Measurements from ENCODE around the gene ZNF660. TPM values are rescaled to one million over a fixed set of nuclear protein-coding genes. Genes with fewer than 3 reads are reported as not detected.
A peak's percentile ranks its signal among the peaks of the same experiment; 100 is the strongest.
"Not testable (repeated sequence)": the region's sequence is repeated elsewhere in the genome, so short reads cannot be mapped to it uniquely, and the experiment has no call there.

Gene ZNF660
- total RNA-seq, 1 donor from 2014 or later: 26.1 TPM

DNA sequence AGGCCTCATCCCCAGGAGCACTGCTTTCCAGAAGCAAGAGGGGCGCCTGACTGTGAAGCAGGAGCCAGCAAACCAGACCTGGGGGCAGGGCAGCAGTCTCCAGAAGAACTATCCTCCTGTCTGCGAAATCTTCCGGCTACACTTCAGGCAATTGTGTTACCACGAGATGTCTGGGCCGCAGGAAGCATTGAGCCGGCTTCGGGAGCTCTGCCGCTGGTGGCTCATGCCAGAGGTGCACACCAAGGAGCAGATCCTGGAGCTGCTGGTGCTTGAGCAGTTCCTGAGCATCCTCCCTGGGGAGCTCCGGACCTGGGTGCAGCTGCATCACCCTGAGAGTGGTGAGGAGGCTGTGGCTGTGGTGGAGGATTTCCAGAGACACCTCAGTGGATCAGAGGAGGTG lies 27.7 kb upstream of the ZNF660 start:
- DNase-seq (ENCODE audit: low read depth, low spot score): no peak
- Mint-ChIP-seq H3K4me1 (peaks cover 29% of the 10 kb centered on the region), H3K4me3 (peak overlapping the region; percentile 60), H3K36me3 (ENCODE audit: low read depth) (peaks cover 57% of the 10 kb centered on the region), H3K27ac (ENCODE audit: unreplicated experiment) (no peak overlapping the region), H3K9me3 (peaks cover 17% of the 10 kb centered on the region), H3K27me3 (ENCODE audit: low read depth) (peaks cover 13% of the 10 kb centered on the region)
- TF ChIP-seq, protein P1, sequence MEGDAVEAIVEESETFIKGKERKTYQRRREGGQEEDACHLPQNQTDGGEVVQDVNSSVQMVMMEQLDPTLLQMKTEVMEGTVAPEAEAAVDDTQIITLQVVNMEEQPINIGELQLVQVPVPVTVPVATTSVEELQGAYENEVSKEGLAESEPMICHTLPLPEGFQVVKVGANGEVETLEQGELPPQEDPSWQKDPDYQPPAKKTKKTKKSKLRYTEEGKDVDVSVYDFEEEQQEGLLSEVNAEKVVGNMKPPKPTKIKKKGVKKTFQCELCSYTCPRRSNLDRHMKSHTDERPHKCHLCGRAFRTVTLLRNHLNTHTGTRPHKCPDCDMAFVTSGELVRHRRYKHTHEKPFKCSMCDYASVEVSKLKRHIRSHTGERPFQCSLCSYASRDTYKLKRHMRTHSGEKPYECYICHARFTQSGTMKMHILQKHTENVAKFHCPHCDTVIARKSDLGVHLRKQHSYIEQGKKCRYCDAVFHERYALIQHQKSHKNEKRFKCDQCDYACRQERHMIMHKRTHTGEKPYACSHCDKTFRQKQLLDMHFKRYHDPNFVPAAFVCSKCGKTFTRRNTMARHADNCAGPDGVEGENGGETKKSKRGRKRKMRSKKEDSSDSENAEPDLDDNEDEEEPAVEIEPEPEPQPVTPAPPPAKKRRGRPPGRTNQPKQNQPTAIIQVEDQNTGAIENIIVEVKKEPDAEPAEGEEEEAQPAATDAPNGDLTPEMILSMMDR (conservative IDR thresholded peaks at IDR 0.05): no peak

DNA sequence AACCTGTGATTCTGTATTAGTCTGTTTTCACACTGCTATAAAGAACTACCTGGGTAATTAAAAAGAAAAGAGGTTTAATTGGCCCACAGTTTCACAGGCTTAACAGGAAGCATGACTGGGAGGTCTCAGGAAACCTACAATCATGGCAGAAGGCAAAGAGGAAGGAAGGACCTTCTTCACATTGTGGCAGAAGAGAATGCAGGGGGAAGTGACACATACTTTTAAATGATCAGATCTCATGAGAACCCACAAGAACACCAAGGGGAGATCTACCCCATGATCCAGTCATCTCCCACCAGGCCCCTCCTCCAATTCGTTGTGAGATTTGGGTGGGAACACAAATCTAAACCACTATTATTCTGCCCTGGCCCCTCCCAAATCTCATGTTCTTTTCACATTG lies 23.7 kb upstream of the ZNF660 start:
- Mint-ChIP-seq H3K36me3 (ENCODE audit: low read depth) (peaks cover 86% of the 10 kb centered on the region), H3K27ac (ENCODE audit: unreplicated experiment) (no peak overlapping the region), H3K4me1 (peaks cover 16% of the 10 kb centered on the region), H3K4me3 (peak overlapping the region; percentile 44), H3K27me3 (ENCODE audit: low read depth) (no peaks in the 10 kb centered on the region), H3K9me3 (peaks cover 23% of the 10 kb centered on the region)
- TF ChIP-seq, protein P1 (conservative IDR thresholded peaks at IDR 0.05): no peak
- no peak for DNase-seq (ENCODE audit: low read depth, low spot score)

DNA sequence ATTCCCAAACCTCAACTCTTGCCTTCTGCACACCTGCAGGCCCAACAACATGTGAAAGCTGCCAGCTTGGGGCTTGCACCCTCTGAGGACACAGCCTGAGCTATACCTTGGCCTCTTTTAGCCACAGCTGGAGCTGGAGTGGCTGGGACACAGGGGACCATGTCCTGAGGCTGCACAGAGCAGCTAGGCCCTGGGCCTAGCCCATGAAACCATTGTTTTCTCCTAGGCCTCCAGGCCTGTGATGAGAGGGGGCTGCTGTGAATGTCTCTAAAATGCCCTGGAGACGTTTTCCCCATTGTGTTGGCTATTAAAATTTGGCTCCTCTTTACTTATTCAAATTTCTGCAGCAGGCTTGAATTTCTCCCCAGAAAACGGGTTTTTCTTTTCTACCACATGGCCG lies 22.6 kb upstream of the ZNF660 start:
- no peak overlapping the region for H3K4me3 Mint-ChIP-seq
- peaks cover 8% of the 10 kb centered on the region for H3K4me1 Mint-ChIP-seq
- no peak overlapping the region for H3K27ac Mint-ChIP-seq (ENCODE audit: unreplicated experiment)
- H3K9me3 Mint-ChIP-seq: peaks cover 26% of the 10 kb centered on the region
- H3K36me3 Mint-ChIP-seq (ENCODE audit: low read depth): peaks cover 88% of the 10 kb centered on the region
- no peaks in the 10 kb centered on the region for H3K27me3 Mint-ChIP-seq (ENCODE audit: low read depth)
- TF ChIP-seq, protein P1 (conservative IDR thresholded peaks at IDR 0.05): no peak
- no peak for DNase-seq (ENCODE audit: low read depth, low spot score)

DNA sequence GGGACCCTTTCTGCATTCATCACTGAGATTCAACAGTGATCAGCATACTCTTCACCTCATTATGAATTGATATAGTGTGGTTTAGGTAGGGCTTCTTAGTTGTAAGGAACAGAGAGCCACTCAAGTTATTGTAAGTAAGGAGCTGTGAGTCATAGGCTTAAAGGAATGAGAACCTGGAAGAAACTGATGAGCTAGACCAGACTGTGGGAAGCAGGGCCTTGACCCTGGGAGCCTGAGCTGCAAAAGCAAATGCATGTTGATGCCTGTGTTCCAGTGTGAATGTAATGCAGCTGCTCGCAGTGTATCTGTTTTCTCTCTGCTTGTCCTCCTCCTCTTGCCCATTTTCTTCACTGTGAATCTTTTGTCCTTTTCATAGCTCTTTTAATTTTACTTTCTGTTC lies 16.2 kb upstream of the ZNF660 start:
- no peaks in the 10 kb centered on the region for H3K27me3 Mint-ChIP-seq (ENCODE audit: low read depth)
- peaks cover 88% of the 10 kb centered on the region for H3K36me3 Mint-ChIP-seq (ENCODE audit: low read depth)
- TF ChIP-seq, protein P1 (conservative IDR thresholded peaks at IDR 0.05): no peak
- H3K4me1 Mint-ChIP-seq: no peaks in the 10 kb centered on the region
- peaks cover 46% of the 10 kb centered on the region for H3K9me3 Mint-ChIP-seq
- DNase-seq (ENCODE audit: low read depth, low spot score): no peak
- H3K4me3 Mint-ChIP-seq: no peak overlapping the region
- H3K27ac Mint-ChIP-seq (ENCODE audit: unreplicated experiment): no peak overlapping the region

DNA sequence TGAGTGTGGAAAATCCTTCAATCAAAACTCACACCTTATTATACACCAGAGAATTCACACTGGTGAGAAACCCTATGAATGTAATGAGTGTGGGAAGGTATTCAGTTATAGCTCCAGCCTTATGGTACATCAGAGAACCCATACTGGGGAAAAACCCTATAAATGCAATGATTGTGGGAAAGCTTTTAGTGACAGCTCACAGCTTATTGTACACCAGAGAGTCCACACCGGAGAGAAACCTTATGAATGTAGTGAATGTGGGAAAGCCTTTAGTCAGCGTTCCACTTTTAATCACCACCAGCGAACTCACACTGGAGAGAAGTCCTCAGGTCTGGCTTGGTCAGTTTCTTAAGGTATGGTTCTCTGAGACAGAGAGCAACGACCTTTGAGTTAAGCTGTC lies 13.7 kb upstream of the ZNF660 start:
- DNase-seq (ENCODE audit: low read depth, low spot score): no peak
- no peak overlapping the region for H3K4me3 Mint-ChIP-seq
- no peak overlapping the region for H3K27ac Mint-ChIP-seq (ENCODE audit: unreplicated experiment)
- H3K4me1 Mint-ChIP-seq: no peaks in the 10 kb centered on the region
- TF ChIP-seq, protein P1 (conservative IDR thresholded peaks at IDR 0.05): no peak
- peaks cover 72% of the 10 kb centered on the region for H3K36me3 Mint-ChIP-seq (ENCODE audit: low read depth)
- H3K27me3 Mint-ChIP-seq (ENCODE audit: low read depth): no peaks in the 10 kb centered on the region
- peaks cover 37% of the 10 kb centered on the region for H3K9me3 Mint-ChIP-seq

DNA sequence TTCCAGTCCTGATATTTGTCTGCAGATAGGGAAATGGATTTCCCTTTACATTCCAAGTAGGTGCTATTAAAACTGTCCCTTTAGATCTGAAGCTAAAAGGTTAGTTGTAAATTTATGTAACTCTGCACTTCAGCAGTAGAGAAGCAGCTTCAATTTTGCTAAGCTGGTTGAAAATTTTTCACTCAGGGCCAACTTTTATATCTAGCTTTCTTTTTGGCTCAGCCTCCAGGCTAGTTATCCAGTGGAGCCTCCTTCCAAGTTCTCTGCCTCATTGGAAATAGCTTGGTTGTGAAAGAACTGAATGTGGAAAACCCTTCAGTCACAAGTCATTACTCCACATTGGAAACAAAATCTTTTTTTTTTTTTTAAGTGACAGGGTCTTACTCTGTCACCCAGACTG lies 8.2 kb upstream of the ZNF660 start:
- Mint-ChIP-seq H3K4me1 (no peaks in the 10 kb centered on the region), H3K9me3 (peaks cover 10% of the 10 kb centered on the region), H3K36me3 (ENCODE audit: low read depth) (peaks cover 47% of the 10 kb centered on the region), H3K27ac (ENCODE audit: unreplicated experiment) (no peak overlapping the region), H3K4me3 (no peak overlapping the region), H3K27me3 (ENCODE audit: low read depth) (no peaks in the 10 kb centered on the region)
- TF ChIP-seq, protein P1 (conservative IDR thresholded peaks at IDR 0.05): no peak
- no peak for DNase-seq (ENCODE audit: low read depth, low spot score)

DNA sequence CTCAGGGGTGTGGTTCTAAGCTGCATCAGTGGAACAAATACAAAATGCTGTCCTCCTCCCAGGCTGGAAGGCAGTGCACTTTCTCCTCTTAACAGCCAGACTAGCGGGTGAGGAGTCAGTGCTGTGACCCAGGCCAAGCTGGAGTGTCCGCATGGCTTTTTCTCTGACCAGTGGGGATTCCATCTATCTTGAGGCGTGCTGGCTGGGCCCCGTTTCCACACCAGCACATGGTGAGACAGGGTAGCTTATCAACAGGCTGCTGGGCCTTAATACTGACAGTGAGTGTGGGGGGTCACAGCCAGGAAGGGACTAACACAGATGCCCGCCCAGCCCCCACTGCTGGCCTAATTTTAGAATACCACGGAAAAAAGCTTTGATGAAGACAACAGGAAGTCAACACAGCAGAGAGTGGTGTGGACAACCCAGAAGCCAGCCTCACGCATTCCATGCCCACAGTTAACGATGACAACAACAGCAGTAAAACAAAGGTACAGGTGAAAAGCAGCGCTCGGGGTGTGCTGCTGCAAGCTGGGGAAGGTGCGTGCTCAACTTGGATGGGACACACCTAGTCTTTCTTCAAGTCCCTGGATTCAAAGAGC lies 7.3 kb upstream of the ZNF660 start:
- H3K27ac Mint-ChIP-seq (ENCODE audit: unreplicated experiment); H3K27me3 Mint-ChIP-seq (ENCODE audit: low read depth); DNase-seq (ENCODE audit: low read depth, low spot score); H3K9me3 Mint-ChIP-seq; H3K4me3 Mint-ChIP-seq; H3K4me1 Mint-ChIP-seq: not testable (repeated sequence)
- peaks cover 38% of the 10 kb centered on the region for H3K36me3 Mint-ChIP-seq (ENCODE audit: low read depth)

DNA sequence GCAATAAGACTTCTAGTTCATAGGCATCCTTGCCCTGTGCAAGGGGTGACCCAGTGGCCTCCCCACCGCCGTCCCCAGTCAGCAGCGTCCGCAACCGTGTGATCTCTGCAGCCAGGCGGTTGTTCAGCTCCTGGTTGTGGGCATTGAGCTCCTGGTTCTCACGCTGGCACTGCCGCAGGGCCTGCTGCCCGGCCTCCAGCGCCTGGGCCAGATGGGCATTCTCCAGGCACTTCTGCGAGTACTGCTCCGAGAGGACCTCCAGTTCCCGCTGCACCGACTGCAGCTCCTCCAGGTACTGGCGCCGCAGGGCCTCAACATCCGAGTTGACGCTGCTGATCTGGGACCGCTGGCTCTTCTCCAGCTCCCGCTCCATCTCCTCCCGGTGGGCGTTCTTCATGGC lies 6.4 kb upstream of the ZNF660 start:
- H3K27me3 Mint-ChIP-seq (ENCODE audit: low read depth); H3K9me3 Mint-ChIP-seq; H3K4me3 Mint-ChIP-seq; H3K4me1 Mint-ChIP-seq; H3K27ac Mint-ChIP-seq (ENCODE audit: unreplicated experiment); DNase-seq (ENCODE audit: low read depth, low spot score): not testable (repeated sequence)
- H3K36me3 Mint-ChIP-seq (ENCODE audit: low read depth): peaks cover 32% of the 10 kb centered on the region
